Glutamatergic neuron (in vitro differentiated cells): Measurements from ENCODE around the gene HOXD12. TPM values are rescaled to one million over a fixed set of nuclear protein-coding genes. Genes with fewer than 3 reads are reported as not detected.

Experiments used
- DNase-seq: peaks from one replicate; pipeline ENCODE4 v3.0.0; 2022
- H3K27ac Mint-ChIP-seq: one replicate; pipeline ENCODE4 v1.8.0; 2020; ENCODE audit warnings: mild to moderate bottlenecking, mixed read lengths, inconsistent platforms; ENCODE audit not compliant: unreplicated experiment
- H3K27me3 Mint-ChIP-seq: one replicate; pipeline ENCODE4 v1.8.0; 2020; ENCODE audit warnings: mild to moderate bottlenecking, moderate library complexity, mixed read lengths, inconsistent platforms; ENCODE audit not compliant: unreplicated experiment
- H3K36me3 Mint-ChIP-seq: one replicate; pipeline ENCODE4 v1.8.0; 2020; ENCODE audit warnings: mild to moderate bottlenecking, mixed read lengths, inconsistent platforms; ENCODE audit not compliant: unreplicated experiment
- H3K4me1 Mint-ChIP-seq: one replicate; pipeline ENCODE4 v1.8.0; 2020; ENCODE audit warnings: mild to moderate bottlenecking, low read depth, mixed read lengths, inconsistent platforms; ENCODE audit not compliant: unreplicated experiment
- H3K4me3 Mint-ChIP-seq: one replicate; pipeline ENCODE4 v1.8.0; 2020; ENCODE audit warnings: mild to moderate bottlenecking, mixed read lengths, inconsistent platforms; ENCODE audit not compliant: unreplicated experiment
- H3K9me3 Mint-ChIP-seq: one replicate; pipeline ENCODE4 v1.8.0; 2020; ENCODE audit warnings: mild to moderate bottlenecking, moderate library complexity, mixed read lengths, inconsistent platforms; ENCODE audit not compliant: unreplicated experiment
- total RNA-seq: library from RNA; stranded (reverse); fragmentation: NEBNext Ultra II Directional; extraction: Animal tissue kit (Norgen Biotek cat#: 25700); gene quantifications from one replicate; pipeline ENCODE4 v1.2.1, GENCODE V29; 2021; ENCODE audit not compliant: unreplicated experiment
- TF ChIP-seq, protein P1 (sequence below): fragments of 200-600 bp; sonication (generic); IDR thresholded peaks from one replicate; pipeline ENCODE4 v1.5.0; 2021; ENCODE audit not compliant: partially characterized antibody, unreplicated experiment

Gene HOXD12
- total RNA-seq, 1 donor from 2014 or later: not detected

DNA sequence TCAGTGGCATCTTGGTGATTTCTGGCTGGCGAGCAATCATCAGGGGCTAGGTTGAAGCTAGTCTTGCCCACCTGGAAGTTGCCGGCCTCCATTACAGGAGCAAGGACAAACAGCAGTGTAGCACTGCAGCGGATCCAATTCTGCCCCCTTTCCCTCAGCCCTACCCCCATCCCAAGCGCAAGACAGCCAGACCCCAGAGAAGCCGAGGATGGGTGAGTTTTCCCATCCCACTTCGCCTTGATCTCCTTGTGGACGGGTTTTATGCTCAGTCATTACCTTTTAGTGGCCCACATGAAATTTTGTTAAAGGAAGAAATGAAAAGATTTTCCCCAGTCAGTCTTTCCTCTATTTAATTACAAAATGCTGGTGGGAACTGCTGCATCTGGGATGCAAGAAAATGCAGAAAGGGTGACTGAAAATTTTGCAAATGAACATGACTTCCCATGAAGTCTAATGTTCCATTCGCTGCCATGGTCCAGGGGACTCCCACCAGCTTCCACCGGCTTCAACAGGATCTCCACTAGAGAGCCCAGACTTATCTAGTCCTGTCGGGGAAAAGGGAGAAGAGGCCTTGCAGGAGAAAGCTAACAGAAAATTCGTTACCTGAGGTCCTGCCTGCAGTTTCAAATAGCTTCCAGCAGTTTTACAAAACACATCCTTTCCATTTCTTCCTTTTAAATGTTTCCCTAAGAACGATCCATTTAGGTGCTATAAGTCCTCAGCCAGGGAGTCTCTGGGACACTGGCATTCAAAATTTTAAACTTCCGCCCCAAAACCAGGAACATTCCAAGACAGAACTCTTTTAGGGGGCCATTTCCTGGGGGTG is 21.0 kb downstream of the HOXD12 start:
- H3K36me3 Mint-ChIP-seq: peaks cover 6% of the 10 kb centered on the region
- peaks cover 3% of the 10 kb centered on the region for H3K4me1 Mint-ChIP-seq
- H3K4me3 Mint-ChIP-seq: no peak overlapping the region
- no peak for DNase-seq
- H3K9me3 Mint-ChIP-seq: peaks cover 14% of the 10 kb centered on the region
- H3K27ac Mint-ChIP-seq: no peak overlapping the region
- H3K27me3 Mint-ChIP-seq: peaks cover 51% of the 10 kb centered on the region
- TF ChIP-seq, protein P1, sequence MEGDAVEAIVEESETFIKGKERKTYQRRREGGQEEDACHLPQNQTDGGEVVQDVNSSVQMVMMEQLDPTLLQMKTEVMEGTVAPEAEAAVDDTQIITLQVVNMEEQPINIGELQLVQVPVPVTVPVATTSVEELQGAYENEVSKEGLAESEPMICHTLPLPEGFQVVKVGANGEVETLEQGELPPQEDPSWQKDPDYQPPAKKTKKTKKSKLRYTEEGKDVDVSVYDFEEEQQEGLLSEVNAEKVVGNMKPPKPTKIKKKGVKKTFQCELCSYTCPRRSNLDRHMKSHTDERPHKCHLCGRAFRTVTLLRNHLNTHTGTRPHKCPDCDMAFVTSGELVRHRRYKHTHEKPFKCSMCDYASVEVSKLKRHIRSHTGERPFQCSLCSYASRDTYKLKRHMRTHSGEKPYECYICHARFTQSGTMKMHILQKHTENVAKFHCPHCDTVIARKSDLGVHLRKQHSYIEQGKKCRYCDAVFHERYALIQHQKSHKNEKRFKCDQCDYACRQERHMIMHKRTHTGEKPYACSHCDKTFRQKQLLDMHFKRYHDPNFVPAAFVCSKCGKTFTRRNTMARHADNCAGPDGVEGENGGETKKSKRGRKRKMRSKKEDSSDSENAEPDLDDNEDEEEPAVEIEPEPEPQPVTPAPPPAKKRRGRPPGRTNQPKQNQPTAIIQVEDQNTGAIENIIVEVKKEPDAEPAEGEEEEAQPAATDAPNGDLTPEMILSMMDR: no peak

DNA sequence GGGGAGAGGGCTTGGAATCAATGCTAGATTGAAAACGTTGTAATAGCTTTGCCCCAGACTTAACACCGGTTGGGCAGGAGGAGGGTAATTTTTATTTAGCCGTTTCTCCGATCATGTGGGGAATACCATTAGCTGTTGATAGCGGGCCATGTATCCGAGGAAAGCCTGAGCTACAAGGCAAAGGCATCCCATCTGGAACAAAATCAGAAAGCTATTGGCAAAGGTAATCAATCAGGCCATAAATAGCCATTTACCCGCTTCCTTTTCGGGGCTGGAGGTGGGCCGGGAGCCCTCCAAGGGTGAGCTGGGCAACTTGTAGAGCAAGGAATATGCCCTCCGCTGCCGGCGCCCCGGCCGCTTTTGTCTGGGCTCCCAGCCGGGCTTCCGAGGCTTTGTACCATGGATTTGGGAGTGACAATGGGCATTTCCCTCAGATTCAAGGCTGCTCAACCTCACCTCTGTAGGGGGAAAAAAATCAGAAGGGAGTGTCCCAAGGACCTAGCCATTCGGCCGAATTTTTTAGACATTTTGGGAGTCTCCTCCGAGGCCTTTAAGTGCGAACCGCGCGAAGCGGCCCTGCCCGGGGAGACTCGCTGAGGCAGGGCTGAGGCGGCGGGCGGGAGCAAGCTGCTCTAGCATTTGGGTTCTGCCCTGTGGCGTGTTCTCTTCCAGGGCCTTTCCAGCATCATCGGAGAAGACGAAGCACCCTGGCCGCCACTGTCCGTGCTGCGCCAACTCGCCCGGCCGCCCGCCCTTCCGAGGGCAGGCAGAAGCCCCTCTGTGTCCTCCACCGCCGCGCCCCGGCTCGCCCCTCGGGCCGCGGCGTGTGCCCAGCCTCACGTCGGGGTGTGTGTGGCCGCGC is 21.8 kb downstream of the HOXD12 start:
- Mint-ChIP-seq H3K4me1 (peaks cover 3% of the 10 kb centered on the region), H3K9me3 (peaks cover 14% of the 10 kb centered on the region), H3K27me3 (peaks cover 51% of the 10 kb centered on the region), H3K36me3 (peaks cover 6% of the 10 kb centered on the region), H3K27ac (no peak overlapping the region), H3K4me3 (no peak overlapping the region)
- TF ChIP-seq, protein P1: no peak
- DNase-seq: no peak

DNA sequence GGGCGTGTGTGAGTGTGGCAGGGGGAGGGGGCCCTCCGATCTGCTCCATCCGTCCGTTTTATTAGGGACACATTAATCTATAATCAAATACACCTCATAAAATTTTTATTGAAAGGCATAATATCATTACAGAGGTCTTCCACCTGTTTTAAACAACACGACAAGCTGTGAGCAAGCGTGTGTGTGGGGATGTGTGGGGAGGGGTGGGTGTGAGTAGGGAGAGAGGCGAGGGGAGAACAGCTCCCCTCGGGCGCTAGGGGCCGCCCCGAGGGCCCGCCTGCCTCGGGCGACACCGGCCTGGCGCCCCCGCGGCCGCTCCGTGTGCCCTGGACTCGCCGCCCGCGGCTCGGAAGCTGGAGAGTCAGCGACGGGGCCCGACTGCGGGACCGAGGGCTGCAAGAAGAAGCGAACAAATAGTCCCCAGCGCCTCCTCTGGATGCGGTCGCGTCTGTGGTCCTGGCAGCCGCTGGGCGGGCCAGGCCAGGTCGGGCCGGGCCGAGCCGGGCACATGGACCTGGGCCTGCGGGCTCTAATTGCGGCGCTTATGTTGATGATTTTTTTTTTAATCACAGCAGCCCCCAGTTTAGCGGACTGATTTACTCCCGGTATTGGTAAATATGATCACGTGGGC is 22.6 kb downstream of the HOXD12 start:
- H3K27me3 Mint-ChIP-seq: peaks cover 43% of the 10 kb centered on the region
- peaks cover 14% of the 10 kb centered on the region for H3K9me3 Mint-ChIP-seq
- H3K4me1 Mint-ChIP-seq: peaks cover 3% of the 10 kb centered on the region
- H3K4me3 Mint-ChIP-seq: peak overlapping the region; percentile 85
- no peak overlapping the region for H3K27ac Mint-ChIP-seq
- no peak for DNase-seq
- TF ChIP-seq, protein P1: no peak
- peaks cover under 1% of the 10 kb centered on the region for H3K36me3 Mint-ChIP-seq

DNA sequence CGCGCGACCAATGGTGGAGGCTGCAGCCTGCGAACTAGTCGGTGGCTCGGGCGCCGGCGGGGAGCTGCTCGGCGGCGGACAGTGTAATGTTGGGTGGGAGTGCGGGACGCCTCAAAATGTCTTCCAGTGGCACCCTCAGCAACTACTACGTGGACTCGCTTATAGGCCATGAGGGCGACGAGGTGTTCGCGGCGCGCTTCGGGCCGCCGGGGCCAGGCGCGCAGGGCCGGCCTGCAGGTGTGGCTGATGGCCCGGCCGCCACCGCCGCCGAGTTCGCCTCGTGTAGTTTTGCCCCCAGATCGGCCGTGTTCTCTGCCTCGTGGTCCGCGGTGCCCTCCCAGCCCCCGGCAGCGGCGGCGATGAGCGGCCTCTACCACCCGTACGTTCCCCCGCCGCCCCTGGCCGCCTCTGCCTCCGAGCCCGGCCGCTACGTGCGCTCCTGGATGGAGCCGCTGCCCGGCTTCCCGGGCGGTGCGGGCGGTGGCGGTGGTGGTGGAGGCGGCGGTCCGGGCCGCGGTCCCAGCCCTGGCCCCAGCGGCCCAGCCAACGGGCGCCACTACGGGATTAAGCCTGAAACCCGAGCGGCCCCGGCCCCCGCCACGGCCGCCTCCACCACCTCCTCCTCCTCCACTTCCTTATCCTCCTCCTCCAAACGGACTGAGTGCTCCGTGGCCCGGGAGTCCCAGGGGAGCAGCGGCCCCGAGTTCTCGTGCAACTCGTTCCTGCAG is 23.3 kb downstream of the HOXD12 start, which contains the start of gene HOXD9:
TSS of gene HOXD9 (plus strand) at position 37 of the 728 bp plus-strand sequence. CDS start at position 87, 50 bp downstream.
- H3K27me3 Mint-ChIP-seq: peaks cover 43% of the 10 kb centered on the region
- peaks cover 15% of the 10 kb centered on the region for H3K9me3 Mint-ChIP-seq
- DNase-seq: peak; percentile 79
- peak within 1 kb of the TSS; percentile 85 for H3K4me3 Mint-ChIP-seq
- H3K4me1 Mint-ChIP-seq: peaks cover 3% of the 10 kb centered on the region
- no peaks in the 10 kb centered on the region for H3K36me3 Mint-ChIP-seq
- no peak within 1 kb of the TSS for H3K27ac Mint-ChIP-seq
- TF ChIP-seq, protein P1: no peak
